Common myeloid progenitor, CD34-positive (primary cell): Measurements from ENCODE around the gene ANKRD23.

Source experiments
- CTCF ChIA-PET: fragments of 350-600 bp; sonication (Branson Sonifier 250); formaldehyde crosslinking; loops from one replicate; lab custom pipeline; 2021; ENCODE audit warnings: antibody characterized with exemption; lab: Charles Lee
- POLR2A ChIA-PET: fragments of 350-600 bp; sonication (Branson Sonifier 250); formaldehyde crosslinking; loops from one replicate; lab custom pipeline; 2021; ENCODE audit warnings: antibody characterized with exemption; lab: Charles Lee
- DNase-seq, 3 donors: peaks; one replicate each; pipeline versions ENCODE4 v3.0.0 to v3.0.0-alpha.2; 2013
- H3K27ac ChIP-seq, 2 experiments: 1 replicate in 1 of 2; 2 replicates in 1 of 2; pipeline ENCODE4 v1.7.0; 2013; ENCODE audit warnings: inconsistent platforms in 2 of 2, low read length in 2 of 2, mild to moderate bottlenecking in 2 of 2, low read depth in 1 of 2, moderate library complexity in 1 of 2; ENCODE audit not compliant: severe bottlenecking in 2 of 2, insufficient read depth in 1 of 2, poor library complexity in 1 of 2
- H3K27me3 ChIP-seq, 5 experiments: replicated peaks in 2 of 5; 1 replicate in 3 of 5; 2 replicates in 2 of 5; pipeline versions ENCODE4 v1.6.1 to v1.7.0; 2013; ENCODE audit warnings: low read length in 4 of 5, mild to moderate bottlenecking in 2 of 5, moderate library complexity in 2 of 5, inconsistent platforms in 1 of 5; ENCODE audit not compliant: insufficient read depth in 5 of 5, control insufficient read depth in 4 of 5
- H3K36me3 ChIP-seq, 4 experiments: 1 replicate in 2 of 4; 2 replicates in 2 of 4; pipeline versions ENCODE4 v1.6.1 to v1.7.0; 2013; ENCODE audit warnings: low read length in 3 of 4, control low read depth in 1 of 4, mild to moderate bottlenecking in 1 of 4; ENCODE audit not compliant: control insufficient read depth in 4 of 4, insufficient read depth in 4 of 4
- H3K4me1 ChIP-seq, 4 experiments: 1 replicate in 3 of 4; 2 replicates in 1 of 4; pipeline versions ENCODE4 v1.6.1 to v1.7.1; 2013; ENCODE audit warnings: low read length in 3 of 4, mild to moderate bottlenecking in 3 of 4, control low read depth in 1 of 4, inconsistent platforms in 1 of 4, moderate library complexity in 1 of 4; ENCODE audit not compliant: control insufficient read depth in 4 of 4, insufficient read depth in 4 of 4; ENCODE audit errors: control extremely low read depth in 1 of 4
- H3K4me3 ChIP-seq, 7 experiments: 1 replicate in 4 of 7; 2 replicates in 3 of 7; pipeline versions ENCODE4 v1.5.1 to v1.7.0; 2013; ENCODE audit warnings: mild to moderate bottlenecking in 7 of 7, low read length in 6 of 7, moderate library complexity in 6 of 7, inconsistent platforms in 2 of 7, low read depth in 2 of 7, control low read depth in 1 of 7; ENCODE audit not compliant: insufficient read depth in 4 of 7, control insufficient read depth in 1 of 7; ENCODE audit errors: extremely low read depth in 1 of 7
- H3K9me3 ChIP-seq, 5 experiments: 1 replicate in 4 of 5; 2 replicates in 1 of 5; pipeline versions ENCODE4 v1.6.1 to v1.7.1; 2013; ENCODE audit warnings: low read length in 4 of 5, mild to moderate bottlenecking in 2 of 5, inconsistent platforms in 1 of 5, low read depth in 1 of 5, moderate library complexity in 1 of 5; ENCODE audit not compliant: control insufficient read depth in 4 of 5, insufficient read depth in 2 of 5; ENCODE audit errors: control extremely low read depth in 1 of 5
- WGBS: methylation state at CpG from one replicate; pipeline ENCODE4 v1.1.5; 2013; ENCODE audit not compliant: insufficient coverage; 5-methylcytosine and 5-hydroxymethylcytosine counted together

Gene ANKRD23

GRCh38 chr2:96788442-96789244 is 55.2 kb downstream of the ANKRD23 start:
- H3K4me3 ChIP-seq: no peak overlapping the region
- ChIA-PET POLR2A (no interaction called here), CTCF (interaction anchor here (1.4 to 2.2 kb wide), 2 partner anchors 12 to 13 kb away, joined by 3 to 7 read pairs; no protein-coding TSS in a partner anchor)
- H3K4me1 ChIP-seq: no peaks in the 10 kb centered on the region
- no peaks in the 10 kb centered on the region for H3K9me3 ChIP-seq
- H3K36me3 ChIP-seq: no peaks in the 10 kb centered on the region
- H3K27me3 ChIP-seq: no peaks in the 10 kb centered on the region
- no peak overlapping the region for H3K27ac ChIP-seq
- DNase-seq: no peak
- WGBS: 94% methylated on average over 12 of the region's 17 CpGs
